HEK293 (cell line): ENCODE results near the gene ISG20L2.
A peak's percentile ranks its signal among the peaks of the same experiment; 100 is the strongest.

Experiments
- CTCF ChIA-PET: fragments of 350-600 bp; formaldehyde crosslinking; extraction: SDS; loops from one replicate; lab custom pipeline; 2021; ENCODE audit warnings: antibody characterized with exemption; lab: Yijun Ruan, JAX
- POLR2A ChIA-PET: fragments of 300-600 bp; formaldehyde crosslinking; extraction: SDS; loops from one replicate; lab custom pipeline; 2020; ENCODE audit warnings: antibody characterized with exemption, inconsistent platforms; lab: Yijun Ruan, JAX
- H3K27ac ChIP-seq: fragments of 200-500 bp; sonication (Bioruptor generic); 2 replicates; pipeline ENCODE4 v1.5.1; 2014; ENCODE audit warnings: low read depth, low read length, control low read depth, inconsistent platforms; ENCODE audit errors: extremely low read depth
- H3K36me3 ChIP-seq, 2 experiments: fragments of 200-500 bp in 1 of 2; sonication (Bioruptor generic) in 1 of 2; 1 replicate in 1 of 2; 2 replicates in 1 of 2; pipeline ENCODE4 v1.5.1; 2014 to 2017; ENCODE audit warnings: inconsistent platforms in 2 of 2, low read length in 2 of 2; ENCODE audit not compliant: control insufficient read depth in 2 of 2, insufficient read depth in 1 of 2
- H3K4me1 ChIP-seq: fragments of 200-500 bp; sonication (Bioruptor generic); 2 replicates; pipeline ENCODE4 v1.5.1; 2014; ENCODE audit warnings: mild to moderate bottlenecking, low read length, inconsistent platforms; ENCODE audit not compliant: control insufficient read depth, insufficient read depth
- H3K4me3 ChIP-seq: 2 replicates; pipeline ENCODE4 v1.5.1; 2011; ENCODE audit warnings: low read depth, mild to moderate bottlenecking, control low read depth, low read length, moderate library complexity
- H3K9me3 ChIP-seq: fragments of 200-500 bp; sonication (Bioruptor generic); 2 replicates; pipeline ENCODE4 v1.5.1; 2014; ENCODE audit warnings: low read depth, low read length, inconsistent platforms; ENCODE audit not compliant: control insufficient read depth, insufficient read depth
- BCL11B ChIP-seq: fragments of 450-650 bp; formaldehyde crosslinking; IDR thresholded peaks from 2 replicates; pipeline ENCODE4 v1.5.1; 2016; ENCODE audit warnings: low read depth, missing biosample characterization, missing genetic modification characterization
- KLF1 ChIP-seq: fragments of 450-650 bp; formaldehyde crosslinking; IDR thresholded peaks from 2 replicates; pipeline ENCODE4 v1.5.1; 2016; ENCODE audit warnings: missing biosample characterization, missing genetic modification characterization
- KLF7 ChIP-seq: fragments of 450-650 bp; formaldehyde crosslinking; IDR thresholded peaks from 2 replicates; pipeline ENCODE4 v1.5.1; 2016; ENCODE audit warnings: missing biosample characterization, missing genetic modification characterization, borderline replicate concordance
- RBAK ChIP-seq: fragments of 450-650 bp; formaldehyde crosslinking; IDR thresholded peaks from 2 replicates; pipeline ENCODE4 v1.5.1; 2016; ENCODE audit warnings: missing biosample characterization, missing genetic modification characterization
- SP7 ChIP-seq: fragments of 450-650 bp; formaldehyde crosslinking; IDR thresholded peaks from 2 replicates; pipeline ENCODE4 v1.5.1; 2016; ENCODE audit warnings: missing biosample characterization, missing genetic modification characterization
- TCF7L2 ChIP-seq: IDR thresholded peaks from 2 replicates; pipeline ENCODE4 v1.6.1; 2011; ENCODE audit warnings: low read depth, mild to moderate bottlenecking, inconsistent platforms, low read length, moderate library complexity, borderline replicate concordance
- ZBTB17 ChIP-seq: fragments of 450-650 bp; formaldehyde crosslinking; IDR thresholded peaks from 2 replicates; pipeline ENCODE4 v1.5.1; 2016; ENCODE audit warnings: missing biosample characterization, missing genetic modification characterization
- ZBTB48 ChIP-seq: fragments of 450-650 bp; formaldehyde crosslinking; IDR thresholded peaks from 2 replicates; pipeline ENCODE4 v1.5.1; 2016; ENCODE audit warnings: missing biosample characterization, missing genetic modification characterization
- ZBTB7A ChIP-seq: fragments of 450-650 bp; formaldehyde crosslinking; IDR thresholded peaks from 2 replicates; pipeline ENCODE4 v1.5.1; 2016; ENCODE audit warnings: low read depth, missing biosample characterization, missing genetic modification characterization
- ZBTB8A ChIP-seq: fragments of 450-650 bp; formaldehyde crosslinking; IDR thresholded peaks from 2 replicates; pipeline ENCODE4 v1.5.1; 2016; ENCODE audit warnings: missing biosample characterization, missing genetic modification characterization
- ZEB2 ChIP-seq: fragments of 450-650 bp; formaldehyde crosslinking; IDR thresholded peaks from 2 replicates; pipeline ENCODE4 v1.5.1; 2016; ENCODE audit warnings: missing biosample characterization, missing genetic modification characterization
- ZIC2 ChIP-seq: fragments of 450-650 bp; formaldehyde crosslinking; IDR thresholded peaks from 2 replicates; pipeline ENCODE4 v1.5.1; 2016; ENCODE audit warnings: missing biosample characterization, missing genetic modification characterization
- ZNF2 ChIP-seq: fragments of 450-650 bp; formaldehyde crosslinking; IDR thresholded peaks from 2 replicates; pipeline ENCODE4 v1.5.1; 2016; ENCODE audit warnings: missing biosample characterization, missing genetic modification characterization
- ZNF223 ChIP-seq: fragments of 450-650 bp; formaldehyde crosslinking; IDR thresholded peaks from 2 replicates; pipeline ENCODE4 v1.5.1; 2016; ENCODE audit warnings: missing biosample characterization, missing genetic modification characterization
- ZNF239 ChIP-seq: fragments of 450-650 bp; formaldehyde crosslinking; IDR thresholded peaks from 2 replicates; pipeline ENCODE4 v1.5.1; 2016; ENCODE audit warnings: missing biosample characterization, missing genetic modification characterization
- ZNF341 ChIP-seq: fragments of 450-650 bp; formaldehyde crosslinking; IDR thresholded peaks from 2 replicates; pipeline ENCODE4; 2016; ENCODE audit warnings: low read depth, missing biosample characterization, missing genetic modification characterization
- ZNF404 ChIP-seq: fragments of 450-650 bp; formaldehyde crosslinking; IDR thresholded peaks from 2 replicates; pipeline ENCODE4 v1.5.1; 2017; ENCODE audit warnings: missing biosample characterization, missing genetic modification characterization
- ZNF423 ChIP-seq: fragments of 450-650 bp; formaldehyde crosslinking; IDR thresholded peaks from 2 replicates; pipeline ENCODE4 v1.5.1; 2016; ENCODE audit warnings: missing biosample characterization, missing genetic modification characterization
- ZNF560 ChIP-seq: fragments of 450-650 bp; formaldehyde crosslinking; IDR thresholded peaks from 2 replicates; pipeline ENCODE4 v1.5.1; 2017; ENCODE audit warnings: missing biosample characterization, missing genetic modification characterization, borderline replicate concordance
- ZNF600 ChIP-seq: fragments of 450-650 bp; formaldehyde crosslinking; IDR thresholded peaks from 2 replicates; pipeline ENCODE4 v1.5.1; 2016; ENCODE audit warnings: missing biosample characterization, missing genetic modification characterization
- ZNF626 ChIP-seq: fragments of 450-650 bp; sonication (Bioruptor Pico); formaldehyde crosslinking; IDR thresholded peaks from 2 replicates; pipeline ENCODE4 v1.5.1; 2018; ENCODE audit warnings: missing biosample characterization, missing genetic modification characterization, inconsistent platforms
- ZNF76 ChIP-seq: fragments of 450-650 bp; formaldehyde crosslinking; IDR thresholded peaks from 2 replicates; pipeline ENCODE4; 2016; ENCODE audit warnings: low read depth, missing biosample characterization, missing genetic modification characterization, borderline replicate concordance
- ZNF785 ChIP-seq: fragments of 450-650 bp; formaldehyde crosslinking; IDR thresholded peaks from 2 replicates; pipeline ENCODE4 v1.5.1; 2016; ENCODE audit warnings: missing biosample characterization, missing genetic modification characterization
- TF ChIP-seq, protein P1 (sequence below): fragments of 450-650 bp; formaldehyde crosslinking; IDR thresholded peaks from 2 replicates; pipeline ENCODE4 v1.5.1; 2016; ENCODE audit warnings: missing biosample characterization, missing genetic modification characterization
- TF ChIP-seq, protein P2 (sequence below): fragments of 450-650 bp; formaldehyde crosslinking; optimal IDR thresholded peaks from 2 replicates; pipeline ENCODE3; 2016; ENCODE audit warnings: missing biosample characterization, mild to moderate bottlenecking, missing genetic modification characterization
- TF ChIP-seq, protein P3 (sequence below): fragments of 450-650 bp; formaldehyde crosslinking; IDR thresholded peaks from 2 replicates; pipeline ENCODE4 v1.5.1; 2016; ENCODE audit warnings: missing biosample characterization, missing genetic modification characterization
- TF ChIP-seq, protein P4 (sequence below): fragments of 450-650 bp; formaldehyde crosslinking; IDR thresholded peaks from 2 replicates; pipeline ENCODE4 v1.5.1; 2017; ENCODE audit warnings: missing biosample characterization, missing genetic modification characterization

The ISG20L2 gene

DNA sequence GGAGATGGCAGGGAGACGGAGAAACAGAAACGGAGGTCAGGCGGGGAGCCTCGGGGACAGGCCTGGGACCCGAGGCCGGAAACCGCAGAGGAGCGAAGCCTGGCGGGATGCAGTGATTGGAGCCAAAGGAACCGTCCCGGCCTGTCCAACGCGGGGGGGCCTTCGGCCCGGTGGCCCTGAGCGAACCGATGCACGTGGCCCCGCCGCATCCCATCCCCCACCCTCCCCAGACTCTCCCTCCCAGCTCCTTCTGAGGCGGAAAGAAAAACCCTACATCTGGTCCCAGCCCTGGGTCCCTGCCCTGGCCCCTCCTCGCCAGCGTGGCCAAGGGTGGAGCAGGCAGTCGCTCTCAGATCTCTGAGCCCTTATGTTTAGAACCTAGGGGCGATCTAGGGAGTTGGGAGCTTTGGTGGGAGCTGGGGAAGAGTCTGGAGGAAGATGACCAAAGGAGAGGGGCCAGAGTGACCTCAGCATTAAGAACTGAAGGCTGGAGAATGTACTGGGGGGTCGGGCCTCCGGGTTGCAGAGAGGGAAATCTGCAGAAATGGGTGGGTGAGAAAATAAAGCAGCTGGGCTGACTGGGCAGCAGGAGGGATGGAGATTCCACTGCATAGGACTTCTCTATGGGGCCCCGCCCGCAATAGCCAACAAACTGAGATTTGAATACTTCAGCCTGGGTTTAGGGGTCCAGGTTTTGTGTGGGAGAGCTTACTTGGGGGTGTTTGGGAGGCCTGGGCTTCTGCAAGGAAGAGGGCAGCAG lies 21.7 kb downstream of the ISG20L2 start (continued):
- TF ChIP-seq ZNF223 (tag by site-specific recombination): peak; percentile 74; the same call in 1 of the 2 replicates
- TF ChIP-seq ZEB2 (tag by site-specific recombination): 0 out of 2 replicates have a peak, but pooled peaks have one; percentile 9
- TF ChIP-seq ZBTB17 (tag by site-specific recombination): peak; percentile 6; the same call in 1 of the 2 replicates
- TF ChIP-seq, protein P1, sequence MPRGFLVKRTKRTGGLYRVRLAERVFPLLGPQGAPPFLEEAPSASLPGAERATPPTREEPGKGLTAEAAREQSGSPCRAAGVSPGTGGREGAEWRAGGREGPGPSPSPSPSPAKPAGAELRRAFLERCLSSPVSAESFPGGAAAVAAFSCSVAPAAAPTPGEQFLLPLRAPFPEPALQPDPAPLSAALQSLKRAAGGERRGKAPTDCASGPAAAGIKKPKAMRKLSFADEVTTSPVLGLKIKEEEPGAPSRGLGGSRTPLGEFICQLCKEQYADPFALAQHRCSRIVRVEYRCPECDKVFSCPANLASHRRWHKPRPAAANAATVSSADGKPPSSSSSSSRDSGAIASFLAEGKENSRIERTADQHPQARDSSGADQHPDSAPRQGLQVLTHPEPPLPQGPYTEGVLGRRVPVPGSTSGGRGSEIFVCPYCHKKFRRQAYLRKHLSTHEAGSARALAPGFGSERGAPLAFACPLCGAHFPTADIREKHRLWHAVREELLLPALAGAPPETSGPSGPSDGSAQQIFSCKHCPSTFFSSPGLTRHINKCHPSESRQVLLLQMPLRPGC (tag by site-specific recombination): peak; percentile 2; the same call in 1 of the 2 replicates
- TF ChIP-seq SP7 (tag by site-specific recombination): 0 out of 2 replicates have a peak, but pooled peaks have one; percentile 1
- TF ChIP-seq TCF7L2: peak; percentile 55; the same call in 1 of the 2 replicates
- TF ChIP-seq ZNF341 (tag by site-specific recombination): 0 out of 2 replicates have a peak, but pooled peaks have one; percentile 1
- TF ChIP-seq ZNF600: 0 out of 2 replicates have a peak, but pooled peaks have one; percentile 2
- TF ChIP-seq ZNF785 (tag by site-specific recombination): no peak
- 0 out of 2 replicates have a peak, but pooled peaks have one; percentile 10 for TF ChIP-seq KLF1
- no peak for TF ChIP-seq ZNF560 (tag by site-specific recombination)
- no peak for TF ChIP-seq RBAK
- peak; percentile 52; the same call in 1 of the 2 replicates for TF ChIP-seq ZBTB48 (tag by site-specific recombination)

DNA sequence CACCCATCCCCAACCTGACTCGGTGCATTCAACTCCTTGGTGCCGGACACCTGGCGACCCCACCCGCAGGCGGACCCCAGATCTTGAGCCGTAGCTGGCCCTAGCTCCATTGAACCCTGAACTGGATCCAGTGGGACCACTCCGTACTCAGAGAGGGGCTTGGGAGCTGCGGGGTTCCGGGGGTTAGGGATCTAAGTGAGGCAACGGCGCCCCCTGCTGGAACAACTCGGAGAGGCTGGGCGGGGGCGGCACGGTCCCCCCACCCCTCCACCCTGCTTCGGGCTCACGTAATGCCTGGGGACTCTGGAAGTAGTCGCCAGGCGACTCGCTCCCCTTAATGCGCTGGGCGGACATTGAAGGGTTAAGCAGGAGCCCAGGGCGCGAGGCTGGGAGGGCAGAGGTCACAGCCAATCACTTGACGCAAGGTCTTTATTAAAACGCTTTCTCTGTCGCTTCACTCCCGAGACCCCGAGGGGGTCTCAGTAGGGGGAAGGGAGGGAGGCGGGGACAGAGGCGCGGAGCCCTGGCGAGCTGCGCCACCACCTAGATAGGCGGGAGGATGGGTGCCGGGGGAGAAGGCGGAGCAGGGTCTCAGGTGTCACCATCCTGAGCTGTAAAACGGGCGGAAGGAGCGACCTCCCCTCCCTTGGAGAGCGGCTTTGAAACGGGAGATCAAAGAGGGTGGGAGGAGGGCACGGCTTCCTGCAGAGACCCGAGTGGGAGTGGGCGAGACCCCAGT lies 22.5 kb downstream of the ISG20L2 start:
- peak overlapping the region; percentile 36 for H3K4me3 ChIP-seq
- H3K27ac ChIP-seq: peak overlapping the region; percentile 39; the same call in 1 of the 2 replicates
- ChIA-PET CTCF (interaction anchor here (0.5 to 20.2 kb wide), 31 partner anchors 9 to 220 kb away, joined by 3 to 579 read pairs (median 4); partner anchors contain the start of genes HAPLN2, ISG20L2, MEF2D and METTL25B), POLR2A (interaction anchor here (0.6 to 4.9 kb wide), 10 partner anchors 13 to 184 kb away, joined by 3 to 43 read pairs (median 4); partner anchors contain the start of genes HDGF, ISG20L2 and METTL25B)
- no peaks in the 10 kb centered on the region for H3K9me3 ChIP-seq
- H3K36me3 ChIP-seq: peaks cover 0 to 3% of the 10 kb centered on the region in 2 experiments; a peak in 1 of 3 replicates
- peaks cover 12% of the 10 kb centered on the region for H3K4me1 ChIP-seq
- TF ChIP-seq, protein P2, sequence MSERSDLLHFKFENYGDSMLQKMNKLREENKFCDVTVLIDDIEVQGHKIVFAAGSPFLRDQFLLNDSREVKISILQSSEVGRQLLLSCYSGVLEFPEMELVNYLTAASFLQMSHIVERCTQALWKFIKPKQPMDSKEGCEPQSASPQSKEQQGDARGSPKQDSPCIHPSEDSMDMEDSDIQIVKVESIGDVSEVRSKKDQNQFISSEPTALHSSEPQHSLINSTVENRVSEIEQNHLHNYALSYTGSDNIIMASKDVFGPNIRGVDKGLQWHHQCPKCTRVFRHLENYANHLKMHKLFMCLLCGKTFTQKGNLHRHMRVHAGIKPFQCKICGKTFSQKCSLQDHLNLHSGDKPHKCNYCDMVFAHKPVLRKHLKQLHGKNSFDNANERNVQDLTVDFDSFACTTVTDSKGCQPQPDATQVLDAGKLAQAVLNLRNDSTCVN: peak; percentile 49
- TF ChIP-seq, protein P3, sequence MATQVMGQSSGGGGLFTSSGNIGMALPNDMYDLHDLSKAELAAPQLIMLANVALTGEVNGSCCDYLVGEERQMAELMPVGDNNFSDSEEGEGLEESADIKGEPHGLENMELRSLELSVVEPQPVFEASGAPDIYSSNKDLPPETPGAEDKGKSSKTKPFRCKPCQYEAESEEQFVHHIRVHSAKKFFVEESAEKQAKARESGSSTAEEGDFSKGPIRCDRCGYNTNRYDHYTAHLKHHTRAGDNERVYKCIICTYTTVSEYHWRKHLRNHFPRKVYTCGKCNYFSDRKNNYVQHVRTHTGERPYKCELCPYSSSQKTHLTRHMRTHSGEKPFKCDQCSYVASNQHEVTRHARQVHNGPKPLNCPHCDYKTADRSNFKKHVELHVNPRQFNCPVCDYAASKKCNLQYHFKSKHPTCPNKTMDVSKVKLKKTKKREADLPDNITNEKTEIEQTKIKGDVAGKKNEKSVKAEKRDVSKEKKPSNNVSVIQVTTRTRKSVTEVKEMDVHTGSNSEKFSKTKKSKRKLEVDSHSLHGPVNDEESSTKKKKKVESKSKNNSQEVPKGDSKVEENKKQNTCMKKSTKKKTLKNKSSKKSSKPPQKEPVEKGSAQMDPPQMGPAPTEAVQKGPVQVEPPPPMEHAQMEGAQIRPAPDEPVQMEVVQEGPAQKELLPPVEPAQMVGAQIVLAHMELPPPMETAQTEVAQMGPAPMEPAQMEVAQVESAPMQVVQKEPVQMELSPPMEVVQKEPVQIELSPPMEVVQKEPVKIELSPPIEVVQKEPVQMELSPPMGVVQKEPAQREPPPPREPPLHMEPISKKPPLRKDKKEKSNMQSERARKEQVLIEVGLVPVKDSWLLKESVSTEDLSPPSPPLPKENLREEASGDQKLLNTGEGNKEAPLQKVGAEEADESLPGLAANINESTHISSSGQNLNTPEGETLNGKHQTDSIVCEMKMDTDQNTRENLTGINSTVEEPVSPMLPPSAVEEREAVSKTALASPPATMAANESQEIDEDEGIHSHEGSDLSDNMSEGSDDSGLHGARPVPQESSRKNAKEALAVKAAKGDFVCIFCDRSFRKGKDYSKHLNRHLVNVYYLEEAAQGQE (tag by site-specific recombination): 0 out of 2 replicates have a peak, but pooled peaks have one; percentile 21
- TF ChIP-seq ZNF423: peak; percentile 81
- TF ChIP-seq ZNF239 (tag by site-specific recombination): peak; percentile 8; the same call in 1 of the 2 replicates
- TF ChIP-seq ZNF626 (tag by site-specific recombination): no peak
- TF ChIP-seq, protein P4, sequence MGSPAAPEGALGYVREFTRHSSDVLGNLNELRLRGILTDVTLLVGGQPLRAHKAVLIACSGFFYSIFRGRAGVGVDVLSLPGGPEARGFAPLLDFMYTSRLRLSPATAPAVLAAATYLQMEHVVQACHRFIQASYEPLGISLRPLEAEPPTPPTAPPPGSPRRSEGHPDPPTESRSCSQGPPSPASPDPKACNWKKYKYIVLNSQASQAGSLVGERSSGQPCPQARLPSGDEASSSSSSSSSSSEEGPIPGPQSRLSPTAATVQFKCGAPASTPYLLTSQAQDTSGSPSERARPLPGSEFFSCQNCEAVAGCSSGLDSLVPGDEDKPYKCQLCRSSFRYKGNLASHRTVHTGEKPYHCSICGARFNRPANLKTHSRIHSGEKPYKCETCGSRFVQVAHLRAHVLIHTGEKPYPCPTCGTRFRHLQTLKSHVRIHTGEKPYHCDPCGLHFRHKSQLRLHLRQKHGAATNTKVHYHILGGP: no peak
- peak; percentile 75 for TF ChIP-seq ZNF76
- TF ChIP-seq ZEB2 (tag by site-specific recombination): peak; percentile 85
- peak; percentile 84 for TF ChIP-seq SP7 (tag by site-specific recombination)
- TF ChIP-seq ZNF2 (tag by site-specific recombination): peak; percentile 65
- peak; percentile 78 for TF ChIP-seq ZBTB8A (tag by site-specific recombination)
- peak; percentile 92 for TF ChIP-seq ZIC2 (tag by site-specific recombination)
- TF ChIP-seq BCL11B: peak; percentile 63
- TF ChIP-seq KLF7 (tag by site-specific recombination): peak; percentile 75
- peak; percentile 81 for TF ChIP-seq ZBTB7A
- TF ChIP-seq ZNF404: no peak
